DMS153 treated with DMSO at 0.1 percent for 48 hours (cell line): ENCODE results near the gene FCN1.

Source experiments
- DNase-seq: peaks from one replicate; lab custom pipeline; 2025; ENCODE audit not compliant: unreplicated experiment; lab: John Stamatoyannopoulos, UW

The FCN1 gene

DNA sequence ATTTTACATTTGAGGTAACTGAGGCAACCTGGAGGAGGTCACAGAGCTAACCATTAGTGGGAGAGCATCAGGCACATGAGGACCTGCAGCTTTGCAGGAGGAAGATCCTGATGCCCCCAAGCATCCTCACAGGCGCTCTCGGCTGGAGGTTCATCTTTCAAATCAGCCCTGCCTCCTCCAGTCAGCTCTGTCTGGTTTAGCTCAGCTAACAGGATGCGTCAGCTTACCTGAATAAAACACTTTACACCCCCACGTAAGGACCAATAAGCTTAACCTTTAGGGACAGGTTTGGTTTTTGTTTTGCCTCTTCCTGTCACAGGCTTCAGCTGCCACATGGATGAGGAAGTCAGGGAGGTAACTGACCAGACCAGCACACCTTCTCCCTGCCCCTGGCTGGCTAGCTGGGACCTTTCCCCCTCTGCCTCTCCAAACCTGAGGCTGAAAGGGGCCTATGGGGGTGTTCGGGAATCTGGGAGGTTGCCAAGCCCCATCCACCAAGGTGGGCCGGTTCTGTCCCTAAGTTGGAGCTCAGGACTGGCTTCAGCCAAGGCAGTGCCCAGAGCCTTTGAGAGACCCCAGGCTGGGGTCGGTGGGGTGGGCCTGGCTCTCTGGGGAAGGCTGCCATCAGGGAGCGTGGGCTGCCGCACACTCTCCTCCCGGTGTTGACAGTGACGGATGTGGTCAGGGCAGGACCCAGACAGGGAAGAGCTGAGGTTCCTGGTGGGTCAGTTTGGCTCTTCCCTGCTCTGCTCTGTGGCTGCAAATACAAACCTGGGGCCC is 20.0 kb upstream of the FCN1 start:
- DNase-seq, result no peak

DNA sequence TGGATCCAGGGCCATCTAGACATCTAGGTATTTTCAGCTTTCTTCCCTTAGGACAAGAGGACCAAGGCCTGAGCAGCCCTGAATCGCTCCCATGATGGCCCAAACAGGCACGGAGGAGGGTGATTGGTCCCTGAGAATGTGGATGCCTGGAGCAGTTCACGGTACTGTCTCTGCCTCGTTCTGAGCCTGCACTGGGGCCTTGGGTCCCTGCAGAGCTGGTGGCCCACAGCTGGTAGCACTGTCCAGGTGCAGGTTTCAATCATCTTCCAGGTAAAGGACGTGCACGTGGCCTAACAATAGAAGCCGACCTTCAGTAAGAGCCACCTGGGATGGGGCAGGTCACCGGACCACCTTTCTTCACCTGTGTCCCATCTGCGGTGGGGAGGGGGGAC is 19.4 kb upstream of the FCN1 start:
- DNase-seq, result no peak

DNA sequence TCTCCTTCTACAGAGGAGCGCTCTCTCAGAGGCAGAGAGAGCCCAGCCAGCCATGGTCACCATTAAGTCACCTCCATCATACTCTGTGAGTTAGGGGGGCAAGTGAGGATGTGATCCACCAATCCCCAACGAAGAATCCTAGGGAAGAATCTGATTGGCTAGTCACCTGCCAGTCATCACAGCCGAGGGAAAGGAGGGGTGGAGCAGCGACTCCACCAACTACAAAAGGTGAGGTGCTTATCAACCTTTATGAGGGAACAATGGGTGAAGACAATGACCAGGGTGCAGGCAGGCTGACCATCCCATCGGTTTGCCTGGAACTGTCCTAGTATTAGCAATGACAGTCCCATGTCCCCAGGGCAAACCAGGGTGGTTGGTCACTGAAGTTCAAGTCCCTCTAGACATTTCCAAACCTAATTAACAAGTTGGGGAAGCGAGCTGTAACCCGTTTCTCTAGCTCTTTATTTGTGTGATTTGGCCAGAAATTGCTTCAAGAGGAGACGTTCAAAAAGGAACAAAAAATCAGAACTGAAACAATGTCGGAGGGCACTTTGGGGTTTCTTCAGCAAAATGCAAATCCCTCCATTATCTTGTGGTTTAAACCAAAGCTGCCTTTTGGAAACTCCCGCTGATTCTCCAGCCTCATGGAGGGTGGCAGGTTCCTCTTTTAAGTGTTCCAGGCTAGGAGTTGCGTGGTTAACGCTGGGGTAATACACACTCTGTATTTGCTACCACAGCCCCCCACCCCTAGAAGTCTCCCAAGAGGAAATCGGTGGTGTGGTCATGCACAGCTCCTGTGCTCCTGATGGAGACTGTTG is 18.8 kb upstream of the FCN1 start:
- no peak for DNase-seq

DNA sequence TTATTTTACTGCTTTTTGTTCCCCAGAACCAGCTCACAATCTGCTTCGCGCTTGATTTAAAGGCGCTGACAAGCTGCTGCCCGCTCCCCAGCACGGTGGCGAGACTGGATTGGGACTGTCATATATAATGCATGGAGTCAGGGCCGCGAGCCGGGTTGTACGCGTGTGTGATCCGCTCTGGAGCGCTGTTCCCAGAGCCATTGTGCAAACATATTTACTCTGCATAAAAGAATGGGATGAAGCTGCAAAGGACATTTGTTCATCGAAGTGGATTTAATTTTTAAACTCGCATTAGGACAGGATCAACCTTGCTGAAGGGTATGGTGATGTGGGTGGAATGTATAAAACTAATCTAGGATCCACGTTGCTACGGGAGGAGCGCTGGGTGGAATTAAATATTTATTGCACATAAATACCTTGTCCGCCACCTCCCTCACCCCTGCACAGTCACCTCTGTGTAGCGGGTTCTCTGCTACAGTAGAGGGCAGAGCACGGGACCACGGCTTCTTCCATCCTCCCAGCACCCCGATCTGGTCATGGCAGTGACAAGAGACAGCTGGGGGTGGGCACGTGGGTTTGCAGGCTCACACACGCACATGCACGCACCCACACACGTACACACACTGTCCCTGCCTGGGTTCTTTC is 18.1 kb upstream of the FCN1 start:
- no peak for DNase-seq

DNA sequence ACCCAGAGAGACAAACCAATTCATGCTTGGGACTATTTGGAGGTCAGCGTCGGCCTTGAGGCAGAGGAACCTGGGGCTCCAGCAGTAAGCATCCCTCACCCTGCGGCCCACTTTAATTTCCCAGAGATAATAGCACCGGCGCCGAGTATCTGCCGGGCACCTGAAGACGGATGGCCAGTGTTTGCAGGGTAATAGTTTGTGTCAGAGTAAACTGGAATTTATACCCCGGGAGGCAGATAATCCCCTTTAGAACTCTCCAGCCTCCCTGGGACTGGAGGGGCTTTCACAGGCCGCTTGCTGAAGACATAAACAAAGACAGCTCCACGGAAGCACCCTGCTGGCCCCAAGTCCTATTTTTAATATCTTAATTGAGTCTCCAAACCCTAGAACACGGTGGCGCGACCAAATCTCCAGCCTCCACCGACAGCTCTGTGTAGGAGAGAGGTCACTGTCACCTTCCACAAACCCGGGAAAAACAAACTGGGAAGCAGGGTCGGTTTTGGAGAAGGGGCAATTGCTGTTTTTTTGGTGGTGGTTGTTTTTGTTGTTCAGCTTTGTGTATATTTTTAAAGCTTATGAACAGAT is 17.4 kb upstream of the FCN1 start:
- no peak for DNase-seq

DNA sequence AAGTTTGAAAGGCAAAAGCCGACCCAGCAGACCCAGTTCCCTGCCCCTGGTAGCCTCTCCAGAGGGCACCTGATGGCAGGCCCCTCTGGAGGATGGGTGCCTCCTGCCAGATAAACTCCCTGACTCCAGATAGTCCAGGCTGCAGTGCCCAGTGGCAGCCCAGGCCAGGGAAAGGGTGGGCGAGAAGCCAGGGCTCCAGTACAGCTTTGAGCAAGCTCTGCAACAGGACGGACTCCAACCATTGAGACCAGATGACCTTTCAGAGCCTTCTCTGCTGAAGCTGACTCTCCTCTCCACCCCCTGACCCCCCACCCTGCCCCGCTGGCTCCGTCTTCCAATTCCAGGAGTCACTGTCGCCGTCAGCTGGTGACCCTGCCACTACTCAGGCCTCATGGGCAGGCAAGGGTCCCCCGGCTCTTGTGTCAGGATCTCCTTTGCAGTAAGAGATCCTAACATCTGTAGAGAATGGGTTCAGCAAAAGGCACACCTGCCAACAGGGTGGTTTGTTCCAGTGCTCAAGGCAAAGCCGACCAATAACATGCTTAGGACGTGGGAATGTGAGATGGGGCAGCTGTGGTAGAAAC is 15.5 kb upstream of the FCN1 start:
- DNase-seq, result no peak

DNA sequence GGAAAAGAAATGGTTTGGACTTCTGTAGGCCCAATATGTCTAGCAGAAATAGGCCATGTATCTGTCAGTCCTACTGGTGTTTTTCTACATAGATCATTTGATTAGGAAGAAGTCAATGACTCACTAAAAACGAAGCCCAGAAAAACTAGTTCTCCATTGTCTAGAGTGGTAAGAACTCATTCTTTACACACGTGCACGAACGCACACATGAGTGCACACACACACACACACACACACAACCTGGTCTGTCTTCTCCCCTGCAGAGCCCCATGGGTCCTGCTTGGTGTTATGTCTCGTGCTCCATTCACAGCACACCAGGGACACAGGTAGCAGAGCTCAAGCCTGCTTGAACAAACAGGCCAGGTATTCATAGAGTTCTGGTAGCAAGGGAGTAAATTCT is 14.9 kb upstream of the FCN1 start:
- DNase-seq, result no peak

DNA sequence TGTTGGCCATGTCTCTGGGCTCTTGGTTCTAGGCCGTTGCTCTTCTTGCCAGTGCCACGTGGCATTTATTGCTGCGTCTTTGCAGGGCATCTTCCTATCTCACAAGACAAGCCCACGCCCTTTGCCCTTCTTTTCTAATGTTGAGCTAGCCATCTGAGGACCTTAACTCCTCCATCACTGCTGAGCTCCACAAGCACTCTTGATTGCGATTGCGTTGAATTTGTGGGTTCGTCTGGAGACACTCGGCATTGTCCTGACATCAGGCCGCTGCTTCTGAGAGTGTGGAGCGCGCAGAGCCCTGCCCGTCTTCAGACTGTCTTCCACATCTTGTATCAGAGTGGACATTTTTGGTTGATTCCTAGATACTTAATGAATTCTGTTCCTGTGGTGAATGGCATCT is 14.5 kb upstream of the FCN1 start:
- DNase-seq, result no peak

DNA sequence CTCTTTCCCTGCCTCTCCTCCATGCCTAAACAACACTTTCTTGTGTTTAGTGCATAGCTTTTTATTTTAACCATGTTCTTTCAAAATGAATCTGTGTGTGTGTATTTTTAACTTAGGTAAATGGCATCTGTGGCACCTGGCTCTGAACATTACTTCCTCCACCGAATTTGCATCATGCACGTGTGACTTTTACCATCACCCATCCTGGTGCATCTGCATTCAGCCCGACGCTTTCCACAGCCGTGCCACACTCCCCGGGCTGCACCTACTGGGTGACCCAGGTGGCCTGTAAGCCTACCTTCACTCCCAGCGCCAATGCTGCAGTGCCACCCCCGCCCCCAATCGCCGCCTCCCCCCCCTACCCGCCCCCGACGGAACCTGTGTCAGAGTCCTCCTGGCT is 12.7 kb upstream of the FCN1 start:
- no peak for DNase-seq

DNA sequence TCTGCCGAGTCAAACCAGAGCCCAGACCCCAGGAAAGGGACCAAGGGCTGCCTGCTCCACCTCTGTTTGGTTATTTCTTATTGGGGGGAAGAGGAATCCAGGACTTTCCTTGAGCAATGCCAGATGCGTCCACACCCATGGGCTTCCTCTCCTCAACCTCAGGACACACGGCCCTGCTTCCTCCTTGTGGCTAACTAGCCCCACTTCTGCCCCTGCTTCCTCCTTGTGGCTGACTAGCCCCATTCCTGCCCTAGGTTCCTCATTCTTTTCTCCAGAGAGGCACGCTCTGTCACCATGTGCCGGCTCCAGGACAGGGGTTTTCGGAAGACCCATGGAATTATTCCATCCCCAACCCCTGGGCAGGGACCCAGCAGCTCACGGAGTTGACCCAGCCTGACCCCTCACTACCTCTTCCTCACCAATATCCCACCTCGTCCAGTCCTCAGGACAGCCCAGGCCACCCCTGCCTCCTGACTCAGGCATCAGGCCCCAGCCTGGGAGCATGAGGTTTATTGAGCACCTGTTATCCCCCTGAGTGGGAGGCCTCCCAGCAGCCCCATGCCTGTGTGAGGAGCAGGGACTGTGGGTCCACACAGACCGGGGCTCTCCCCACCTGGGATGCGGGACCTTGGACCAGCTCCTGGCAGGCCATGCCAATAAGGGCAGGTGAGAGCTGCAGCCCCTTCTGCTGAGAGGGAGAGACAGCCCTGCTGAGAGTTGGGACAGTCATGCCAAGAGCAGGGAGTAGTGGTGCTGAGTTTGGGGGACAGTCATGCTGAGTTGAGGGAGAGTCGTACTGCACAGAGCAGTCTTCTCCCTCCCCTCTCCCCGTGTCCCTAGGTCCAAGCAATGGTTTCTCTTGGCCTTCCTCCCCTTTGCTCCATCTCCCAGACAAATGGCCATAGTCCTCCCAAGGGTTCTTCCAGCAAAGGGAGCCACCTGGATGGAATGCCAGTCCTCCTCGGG is 11.8 kb upstream of the FCN1 start:
- no peak for DNase-seq

DNA sequence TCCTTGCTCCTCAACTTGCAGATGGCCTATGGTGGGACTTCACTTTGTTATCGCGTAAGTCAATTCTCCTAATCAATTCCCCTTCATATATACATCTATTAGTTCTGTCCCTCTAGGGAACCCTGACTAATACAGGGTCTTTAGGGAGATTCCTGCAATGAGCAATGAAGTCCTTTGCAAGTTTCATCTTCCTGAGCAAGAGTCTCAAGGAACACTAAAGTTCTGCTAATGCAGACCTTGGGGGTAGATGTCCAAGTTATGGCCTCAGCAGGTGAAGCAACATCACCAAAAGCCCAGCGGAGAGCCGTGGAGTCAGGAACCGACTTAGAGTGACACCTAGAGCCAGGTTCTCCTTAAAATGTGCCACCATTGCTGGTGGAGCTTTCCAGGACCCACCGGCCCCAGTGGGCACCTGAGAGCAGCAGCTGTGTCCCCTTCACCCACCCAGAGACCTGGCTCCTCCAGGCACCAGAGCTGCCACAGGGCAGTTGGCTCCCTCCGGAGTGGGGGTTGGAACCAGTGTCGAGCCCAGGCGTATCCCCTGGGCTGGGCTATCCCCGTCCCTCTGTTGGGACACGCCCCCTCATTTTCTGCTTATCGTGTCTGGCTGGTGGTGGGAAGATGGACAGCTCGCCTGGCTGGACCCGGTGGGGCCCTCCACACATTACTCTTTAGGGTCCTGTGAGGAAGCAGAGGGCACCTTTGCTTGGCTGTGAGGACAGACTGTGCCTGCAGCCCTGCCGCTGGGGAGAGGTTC is 10.9 kb upstream of the FCN1 start:
- no peak for DNase-seq

DNA sequence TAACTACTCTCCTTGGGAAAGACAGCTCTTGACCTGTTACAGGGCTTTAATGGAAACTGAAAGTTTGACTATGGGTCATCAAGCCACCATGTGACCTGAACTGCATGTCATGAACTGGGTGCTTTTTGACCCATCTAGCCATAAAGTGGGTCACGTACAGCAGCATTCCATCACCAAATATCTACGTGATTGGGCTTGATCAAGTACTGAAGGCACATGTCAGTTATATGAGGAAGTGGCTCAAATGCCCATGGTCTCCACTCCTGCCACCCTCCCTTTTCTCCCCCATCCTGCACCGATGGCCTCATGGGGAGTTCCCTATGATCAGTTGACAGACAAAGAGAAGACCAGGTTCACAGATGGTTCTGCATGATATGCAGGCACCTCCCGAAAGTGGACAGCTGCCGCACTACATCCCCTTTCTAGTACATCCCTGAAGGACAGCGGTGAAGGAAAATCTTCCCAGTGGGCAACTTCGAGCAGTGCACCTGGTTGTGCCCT is 7.3 kb upstream of the FCN1 start:
- no peak for DNase-seq

DNA sequence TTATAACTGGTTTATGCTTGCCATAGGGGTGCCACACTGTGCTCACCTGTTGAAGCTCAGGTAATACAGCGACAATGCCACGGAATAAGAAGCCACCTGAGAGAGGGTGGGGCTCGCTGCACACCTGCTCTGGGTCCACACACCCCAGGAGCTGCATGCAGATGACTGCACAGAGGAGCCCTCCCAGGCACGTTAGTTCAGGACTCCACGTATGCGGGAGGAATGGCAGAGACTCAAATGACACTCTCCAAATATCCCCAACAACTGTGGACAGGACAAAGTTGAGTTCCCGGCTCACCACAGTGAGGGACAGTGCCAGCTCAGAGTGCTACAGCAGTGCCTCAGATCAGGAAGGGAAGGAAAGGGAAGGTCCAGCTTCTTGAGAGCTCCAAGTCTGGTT is 5.8 kb upstream of the FCN1 start:
- DNase-seq, result no peak

DNA sequence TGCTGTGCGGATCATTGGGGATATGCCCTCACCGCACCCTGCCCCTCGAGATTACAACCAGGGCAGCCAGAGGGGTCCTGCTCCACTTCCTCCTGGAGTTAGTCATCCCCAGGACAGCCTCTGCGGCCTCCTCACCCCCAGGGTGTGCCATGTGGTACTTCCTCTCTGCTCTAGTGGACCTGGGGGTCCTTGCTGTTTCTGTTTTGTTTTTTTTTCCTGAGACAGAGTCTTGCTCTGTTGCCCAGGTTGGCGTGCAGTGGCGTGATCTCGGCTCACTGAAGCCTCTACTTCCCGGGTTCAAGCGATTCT is 5.2 kb upstream of the FCN1 start:
- DNase-seq, result no peak

DNA sequence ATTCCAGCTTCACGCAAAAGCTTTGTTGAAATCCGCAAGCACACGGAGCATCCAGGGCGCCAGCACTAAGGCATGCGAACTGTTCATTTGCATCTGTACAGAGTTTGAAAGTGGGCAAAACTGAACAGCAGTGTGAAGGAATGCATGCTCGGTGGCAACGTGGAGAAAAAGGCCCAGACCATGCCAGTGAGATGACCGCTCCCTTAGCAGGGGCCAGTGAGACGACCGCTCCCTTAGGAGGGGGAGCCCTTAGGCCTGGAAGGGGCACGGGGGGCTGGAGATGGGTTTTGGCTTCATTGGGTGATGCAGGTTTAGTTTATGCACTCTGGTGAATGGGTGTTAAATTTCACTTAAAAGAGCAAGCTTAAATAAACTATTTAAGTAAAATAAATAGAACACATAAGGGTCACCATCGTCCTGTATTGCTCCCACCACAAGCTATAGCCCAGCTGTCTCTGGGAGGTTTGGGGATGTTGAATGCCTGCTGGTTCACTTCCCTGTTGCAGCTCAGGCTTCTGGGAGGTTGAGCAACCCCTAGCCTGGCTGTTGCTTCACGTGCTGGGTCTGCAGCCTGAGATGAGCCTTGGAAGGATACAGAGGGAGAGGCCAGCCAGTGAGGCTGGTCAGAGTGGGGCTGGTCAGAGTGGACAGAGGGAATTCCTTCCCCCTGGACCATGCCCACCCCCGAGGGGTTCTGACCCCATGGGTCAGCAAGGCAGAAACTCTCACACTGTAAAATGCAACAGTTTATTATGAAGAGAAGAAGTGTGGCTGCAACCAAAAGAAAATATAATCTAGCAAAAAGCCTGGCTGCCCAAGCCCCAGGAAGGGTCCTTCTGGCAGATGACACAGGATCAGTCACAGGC is 4.6 kb upstream of the FCN1 start:
- DNase-seq, result no peak

DNA sequence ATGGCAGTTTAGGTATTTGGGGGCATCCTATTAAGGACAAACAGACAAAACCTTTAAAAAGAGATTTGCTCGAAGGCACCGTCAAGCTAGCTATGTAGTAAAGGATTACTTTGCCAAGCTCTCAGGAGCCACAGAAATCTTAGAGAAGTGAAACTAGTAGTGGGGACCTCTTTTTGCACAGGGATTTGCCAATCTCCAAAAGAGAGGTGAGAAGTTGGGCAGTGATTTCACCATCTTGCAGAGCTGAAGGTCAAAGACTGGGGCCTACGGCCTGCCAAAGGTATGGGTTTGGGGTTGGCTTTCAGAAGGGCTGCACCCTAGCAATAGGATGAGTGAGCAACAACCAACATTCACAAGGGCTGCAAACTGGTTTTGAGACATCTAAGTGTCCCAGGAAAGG is 1.6 kb upstream of the FCN1 start:
- DNase-seq, result no peak

DNA sequence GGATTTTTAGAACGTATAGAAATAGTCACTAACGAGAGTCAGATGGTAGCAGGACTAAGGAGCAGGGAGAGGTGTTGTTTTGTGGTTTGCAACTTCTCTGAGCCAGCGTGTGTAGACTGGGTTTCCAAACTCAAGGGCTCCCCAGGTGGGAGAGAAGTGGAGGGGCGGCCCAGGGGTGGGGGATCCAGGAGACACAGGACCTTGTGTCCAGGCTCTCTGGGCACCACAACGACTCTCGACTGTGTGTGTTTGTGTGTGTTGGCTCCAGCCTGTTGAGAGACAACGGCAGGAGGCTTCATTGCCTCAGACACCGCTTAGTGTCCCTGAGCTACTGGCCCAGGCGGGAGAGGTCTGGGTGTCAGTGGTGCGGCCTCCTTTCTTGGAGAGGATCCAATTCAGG is 934 bp upstream of the FCN1 start:
- no peak for DNase-seq

DNA sequence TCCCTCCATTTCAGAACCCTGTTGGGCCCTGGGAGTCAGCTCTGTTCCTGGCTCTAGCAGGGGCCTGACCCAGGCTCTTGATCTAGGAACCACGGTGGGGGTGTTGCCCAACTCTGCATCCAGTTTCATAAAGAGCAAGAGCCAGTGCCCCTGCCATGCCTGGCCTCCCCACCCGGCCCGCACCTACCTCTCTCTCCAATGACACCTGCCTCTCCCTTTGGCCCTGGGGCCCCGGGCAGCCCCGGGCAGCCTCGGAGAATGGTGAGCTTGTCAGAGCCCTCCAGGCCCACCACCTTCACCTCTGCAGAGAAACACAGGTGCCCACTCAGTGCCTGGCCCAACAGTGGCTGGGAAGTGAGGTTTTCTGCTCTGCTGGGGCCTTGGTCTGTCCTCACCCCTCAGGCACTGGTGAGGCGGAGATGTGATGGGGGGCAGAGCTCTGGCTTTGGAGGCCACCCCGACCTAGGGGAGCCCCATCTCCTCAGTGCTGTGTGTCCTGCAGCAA is 1.5 kb downstream of the FCN1 start:
- no peak for DNase-seq
